Measurements from ENCODE around the gene NARF.
"Not testable (repeated sequence)": the region's sequence is repeated elsewhere in the genome, so short reads cannot be mapped to it uniquely, and the experiment has no call there.

The NARF gene

DNA sequence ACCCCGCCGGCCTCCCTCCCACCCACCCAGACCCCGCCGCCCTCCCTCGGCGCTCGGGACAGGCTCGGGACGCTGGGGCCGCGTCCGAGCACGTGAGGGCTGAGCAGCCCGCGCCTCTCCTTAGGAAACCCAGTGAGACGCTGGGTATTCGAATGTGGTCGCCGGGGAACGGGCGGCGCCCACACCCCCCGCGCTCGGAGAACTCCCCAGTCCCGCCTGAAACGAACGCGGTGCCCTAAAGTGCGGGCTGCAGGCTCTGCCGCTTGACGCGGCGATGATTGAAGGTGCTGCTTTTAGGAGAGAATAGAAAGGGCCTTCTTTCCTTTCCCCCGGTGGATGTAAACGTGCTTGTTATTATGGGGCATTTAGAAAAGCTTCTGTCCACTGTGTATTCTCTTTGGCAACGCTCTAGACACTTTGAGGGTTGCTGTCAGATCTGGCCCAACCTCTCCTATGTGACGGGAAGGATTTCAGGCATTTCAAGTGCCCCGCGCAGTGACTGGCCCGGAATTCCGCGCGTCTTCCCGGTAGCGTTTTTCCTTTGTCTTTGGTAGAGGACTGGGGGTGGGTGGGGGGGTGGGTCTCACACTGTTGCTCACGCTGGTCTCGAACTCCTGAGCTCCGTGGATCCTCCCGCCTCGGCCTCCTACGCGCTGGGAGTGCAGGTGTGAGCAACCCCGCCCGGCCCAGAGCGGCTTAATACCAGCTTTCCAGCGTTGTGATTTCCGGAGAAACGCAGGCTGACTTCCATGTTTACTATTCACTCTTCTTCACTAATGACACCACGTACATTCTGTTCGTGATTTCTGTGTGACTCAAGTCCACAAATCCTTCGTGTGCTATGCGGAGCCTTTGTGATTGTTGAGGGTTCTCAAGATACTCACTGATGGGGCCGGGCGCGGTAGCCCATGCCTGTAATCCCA lies 39.2 kb downstream of the NARF start:
- DNase-seq (ENCODE audit: low read depth in 2 of 2): peak in 1 of 2 donors; percentile 35

DNA sequence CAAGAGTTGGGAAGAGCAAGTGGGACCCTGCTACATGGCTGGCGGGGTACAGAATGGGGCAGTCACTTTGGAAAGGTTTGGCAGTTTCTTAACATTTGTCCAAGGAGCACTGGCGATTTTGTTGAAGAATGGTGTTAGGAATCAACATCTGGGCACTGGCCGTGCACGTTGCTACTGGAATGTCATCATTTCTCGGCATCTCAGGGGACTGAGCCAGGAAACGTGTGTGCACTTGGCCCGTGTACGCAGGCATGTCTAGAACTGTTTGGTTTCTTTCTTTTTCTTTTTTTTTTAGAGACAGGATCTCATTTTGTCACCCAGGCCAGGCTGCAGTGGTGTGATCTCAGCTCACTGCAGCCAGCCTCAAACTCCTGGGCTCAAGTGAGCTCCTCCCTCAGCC lies 43.7 kb downstream of the NARF start:
- DNase-seq (ENCODE audit: low read depth in 2 of 2): no peak

DNA sequence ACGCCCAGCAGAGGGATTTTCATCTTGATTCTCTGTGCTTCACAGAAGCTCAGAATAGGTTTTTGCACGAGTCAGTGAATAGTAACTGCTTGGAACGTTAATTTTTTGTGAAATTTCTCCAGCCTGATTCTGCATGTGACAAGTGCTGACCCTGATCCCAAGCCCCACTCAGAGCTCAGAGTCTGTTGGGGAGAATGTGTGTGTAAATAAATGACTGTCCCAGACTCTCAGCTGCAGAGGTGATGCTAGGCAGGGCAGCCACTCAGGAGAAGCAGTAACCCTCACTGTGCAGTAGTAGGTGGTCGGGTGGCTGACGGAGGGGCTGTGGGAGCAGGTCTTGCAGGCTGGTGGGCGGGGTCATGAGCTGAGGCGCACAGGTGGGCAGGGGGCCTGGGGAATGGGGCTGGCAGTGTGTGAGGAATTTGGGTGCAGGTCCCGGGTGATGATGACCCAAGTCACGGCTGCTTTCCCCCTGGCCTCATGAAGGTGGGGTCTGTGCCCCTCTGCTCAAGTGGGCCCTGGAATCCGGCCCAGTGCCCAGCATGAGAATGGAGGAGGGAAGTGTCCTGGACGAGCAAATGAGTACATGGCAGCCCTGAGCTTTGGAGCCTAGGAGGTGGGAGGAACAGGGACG lies 44.7 kb downstream of the NARF start:
- no peak for DNase-seq (ENCODE audit: low read depth in 2 of 2)

DNA sequence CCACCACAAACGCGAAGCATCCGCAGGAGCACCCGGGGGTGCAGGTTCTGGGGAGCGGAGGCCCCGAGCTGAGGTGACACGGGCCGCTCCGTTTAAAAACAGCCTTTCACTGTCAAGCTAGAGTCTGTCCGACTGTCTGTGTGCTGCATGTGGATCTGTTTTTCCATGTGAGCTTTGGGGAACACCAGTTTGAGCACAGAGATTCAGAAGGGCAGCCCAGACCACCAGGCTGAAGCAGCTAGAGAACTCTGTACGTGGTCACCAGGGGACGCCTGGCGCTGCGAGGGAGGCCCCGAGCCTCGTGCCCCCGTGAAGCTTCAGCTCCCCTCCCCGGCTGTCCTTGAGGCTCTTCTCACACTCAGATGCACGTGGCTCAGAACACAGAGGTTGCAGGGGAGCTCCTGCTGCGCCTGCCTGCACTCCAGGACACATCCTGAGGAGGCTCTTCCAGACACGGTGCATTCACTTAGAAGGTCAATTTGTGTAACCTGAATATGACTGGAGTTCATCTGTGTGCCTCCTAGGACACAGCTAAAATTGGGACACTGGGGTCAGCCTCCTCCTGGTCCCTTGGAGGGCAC lies 45.3 kb downstream of the NARF start:
- DNase-seq (ENCODE audit: low read depth in 2 of 2): no peak

DNA sequence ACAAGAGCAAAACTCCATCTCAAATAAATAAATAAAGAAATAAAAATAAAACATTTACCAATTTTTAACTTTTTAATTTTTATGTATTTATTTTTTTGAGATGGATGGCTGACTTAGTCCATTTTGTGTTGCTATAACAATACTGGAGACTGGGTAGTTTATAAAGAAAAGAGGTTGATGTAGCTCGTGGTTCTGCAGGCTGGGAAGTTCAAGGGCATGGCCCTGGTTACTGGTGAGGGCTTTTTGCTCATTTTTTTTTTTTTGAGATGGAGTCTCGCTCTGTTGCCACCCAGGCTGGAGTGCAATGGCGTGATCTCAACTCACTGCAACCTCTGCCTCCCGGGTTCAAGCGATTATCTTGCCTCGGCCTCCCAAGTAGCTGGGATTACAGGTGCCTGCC lies 46.8 kb downstream of the NARF start:
- DNase-seq (ENCODE audit: low read depth in 2 of 2): no peak

DNA sequence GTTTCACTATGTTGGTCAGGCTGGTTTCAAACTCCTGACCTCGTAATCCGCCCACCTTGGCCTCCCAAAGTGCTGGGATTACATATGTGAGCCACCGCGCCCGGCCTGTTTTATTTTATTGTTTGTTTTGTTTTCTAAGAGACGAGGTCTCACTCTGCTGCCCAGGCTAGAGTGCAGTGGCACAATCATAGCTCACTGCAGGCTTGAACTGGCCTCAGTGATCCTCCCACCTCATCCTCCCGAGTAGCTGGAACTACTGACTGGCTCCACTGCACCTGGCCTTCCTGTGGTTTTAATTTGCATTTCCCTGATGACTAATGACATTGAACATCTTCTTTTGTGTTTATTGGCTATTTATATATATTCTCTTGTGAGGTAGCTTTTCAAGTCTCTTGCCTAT lies 47.9 kb downstream of the NARF start:
- DNase-seq (ENCODE audit: low read depth in 2 of 2): not testable (repeated sequence)

DNA sequence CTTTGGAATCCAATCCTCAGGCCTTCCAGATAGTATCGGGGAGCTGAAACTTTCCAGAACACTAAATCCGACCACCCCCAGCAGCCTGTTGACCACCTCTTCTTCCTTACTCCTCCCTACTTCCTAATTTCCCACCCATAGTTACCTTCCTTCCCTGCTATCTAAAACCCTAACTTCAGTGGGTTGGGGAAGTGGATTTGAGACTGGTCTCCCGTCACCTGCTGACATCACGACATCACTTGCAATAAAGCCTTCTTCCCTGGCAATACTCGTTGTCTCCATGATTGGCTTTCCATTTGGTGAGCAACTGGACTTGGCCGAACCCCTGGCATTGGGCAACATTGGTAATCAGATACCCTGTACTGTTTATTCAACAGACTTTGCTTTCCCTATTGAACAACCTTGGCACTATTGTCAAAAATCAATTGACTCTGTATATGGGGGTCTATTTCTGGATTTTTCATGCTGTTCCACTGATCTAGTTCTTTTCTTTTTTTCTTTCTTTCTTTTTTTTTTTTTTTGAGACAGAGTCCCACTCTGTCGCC lies 49.2 kb downstream of the NARF start:
- DNase-seq (ENCODE audit: low read depth in 2 of 2): no peak

DNA sequence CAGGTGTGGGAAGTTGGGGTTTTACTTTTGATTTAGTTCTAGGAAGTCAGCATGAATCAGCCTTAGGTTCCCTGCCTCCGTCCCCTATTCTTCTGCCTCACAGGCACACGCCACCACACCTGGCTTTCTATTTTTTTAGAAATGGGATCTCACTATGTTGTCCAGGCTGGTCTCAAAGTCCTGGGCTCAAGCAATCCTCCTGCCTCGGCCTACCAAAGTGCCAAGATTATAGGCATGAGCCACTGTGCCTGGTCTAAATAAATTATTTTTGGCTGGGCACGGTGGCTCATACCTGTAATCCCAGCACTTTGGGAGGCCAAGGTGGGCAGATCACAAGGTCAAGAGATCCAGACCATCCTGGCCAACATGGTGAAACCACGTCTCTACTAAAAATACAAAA lies 53.1 kb downstream of the NARF start:
- DNase-seq (ENCODE audit: low read depth in 2 of 2): not testable (repeated sequence)

DNA sequence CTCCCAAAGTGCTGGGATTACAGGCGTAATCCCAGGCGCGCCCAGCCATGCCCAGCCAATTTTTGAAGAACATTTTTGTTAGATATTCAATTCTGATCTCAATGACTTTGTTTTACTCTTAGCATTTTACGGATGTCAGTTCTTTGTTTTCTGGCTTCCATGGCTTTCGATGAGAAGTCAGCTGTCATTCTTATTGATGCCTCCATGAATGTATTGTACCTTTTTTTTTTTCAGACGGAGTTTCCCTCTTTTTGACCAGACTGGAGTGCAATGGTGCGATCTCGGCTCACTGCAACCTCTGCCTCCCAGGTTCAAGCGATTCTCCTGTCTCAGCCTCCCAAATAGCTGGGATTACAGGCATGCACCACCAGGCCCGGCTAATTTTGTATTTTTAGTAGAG lies 55.3 kb downstream of the NARF start:
- DNase-seq (ENCODE audit: low read depth in 2 of 2): not testable (repeated sequence)

DNA sequence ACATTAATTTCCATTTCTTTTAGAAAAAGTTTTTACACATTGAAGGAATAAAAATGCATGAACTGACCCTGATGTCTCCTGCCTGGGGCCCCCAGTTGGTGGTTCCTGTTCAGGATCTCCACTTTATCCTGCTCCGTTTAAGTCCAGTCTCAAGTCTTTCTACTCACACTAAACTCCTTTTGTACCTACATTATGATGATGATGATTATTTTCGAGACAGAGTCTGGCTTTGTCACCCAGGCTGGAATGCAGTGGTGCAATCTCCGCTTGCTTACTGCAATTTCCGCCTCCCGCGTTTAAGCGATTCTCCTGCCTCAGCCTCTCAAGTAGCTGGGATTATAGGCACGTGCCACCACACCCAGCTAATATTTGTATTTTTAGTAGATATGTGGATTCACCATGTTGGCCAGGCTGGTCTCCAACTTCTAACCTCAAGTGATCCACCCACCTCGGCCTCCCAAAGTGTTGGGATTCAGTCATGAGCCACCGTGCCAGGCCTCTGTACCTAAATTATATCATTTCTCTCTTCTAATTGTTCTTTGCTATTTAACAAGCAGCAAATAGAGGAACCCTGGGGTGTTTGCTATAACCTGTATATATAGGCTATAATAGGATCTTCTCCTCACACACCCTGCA lies 58.8 kb downstream of the NARF start:
- DNase-seq (ENCODE audit: low read depth in 2 of 2): no peak

DNA sequence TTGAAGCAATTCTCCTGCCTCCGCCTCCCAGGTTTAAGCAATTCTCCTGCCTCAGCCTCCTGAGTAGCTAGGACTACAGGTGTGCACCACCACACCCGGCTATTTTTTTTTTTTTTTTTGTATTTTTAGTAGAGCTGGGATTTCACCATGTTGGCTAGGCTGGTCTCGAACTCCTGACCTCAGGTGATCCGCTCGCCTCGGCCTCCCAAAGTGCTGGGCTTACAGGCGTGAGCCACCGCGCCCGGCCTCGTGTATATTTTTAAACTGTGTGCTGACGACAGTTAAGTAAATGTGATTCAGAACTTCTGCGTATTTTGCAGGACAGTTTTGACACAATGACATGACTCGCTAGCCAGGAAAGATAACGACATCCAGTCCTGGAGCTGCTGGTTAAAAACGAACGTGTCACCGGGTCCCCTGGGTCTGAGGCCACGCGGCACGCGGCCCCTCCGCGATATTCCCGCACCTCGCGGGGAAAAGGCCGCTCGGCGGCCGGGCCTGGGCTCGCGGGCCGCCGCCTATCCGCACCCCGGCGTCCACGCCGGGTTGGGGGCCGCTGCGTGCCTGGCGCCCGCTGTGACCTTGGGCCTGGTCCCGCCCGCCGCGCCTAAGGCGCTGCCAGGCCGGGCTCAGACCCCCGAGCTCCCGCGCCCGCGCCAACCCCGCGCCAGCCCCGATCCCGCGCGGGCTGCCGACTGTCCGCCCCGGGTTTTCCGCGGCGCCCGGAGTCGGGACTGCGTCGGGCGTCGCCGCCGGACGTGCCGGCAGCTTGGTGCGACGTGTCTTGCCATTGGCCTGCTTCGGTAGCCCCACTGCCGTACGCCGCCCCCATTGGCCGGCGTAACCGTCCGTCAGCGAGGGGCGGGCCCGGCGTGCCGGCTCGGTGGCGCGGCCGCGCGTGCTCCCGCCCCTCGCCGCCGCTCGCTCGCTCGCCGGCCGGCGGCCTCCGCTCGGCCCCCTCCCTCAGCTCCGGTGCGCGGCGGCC lies 60.6 kb downstream of the NARF start, which contains the start of gene FOXK2:
Gene FOXK2, plus strand, starts transcription at position 907 of the 985 bp plus-strand sequence. CDS start 157 bp downstream, outside the sequence.
- DNase-seq (ENCODE audit: low read depth in 2 of 2): peak; percentile 78 to 91

DNA sequence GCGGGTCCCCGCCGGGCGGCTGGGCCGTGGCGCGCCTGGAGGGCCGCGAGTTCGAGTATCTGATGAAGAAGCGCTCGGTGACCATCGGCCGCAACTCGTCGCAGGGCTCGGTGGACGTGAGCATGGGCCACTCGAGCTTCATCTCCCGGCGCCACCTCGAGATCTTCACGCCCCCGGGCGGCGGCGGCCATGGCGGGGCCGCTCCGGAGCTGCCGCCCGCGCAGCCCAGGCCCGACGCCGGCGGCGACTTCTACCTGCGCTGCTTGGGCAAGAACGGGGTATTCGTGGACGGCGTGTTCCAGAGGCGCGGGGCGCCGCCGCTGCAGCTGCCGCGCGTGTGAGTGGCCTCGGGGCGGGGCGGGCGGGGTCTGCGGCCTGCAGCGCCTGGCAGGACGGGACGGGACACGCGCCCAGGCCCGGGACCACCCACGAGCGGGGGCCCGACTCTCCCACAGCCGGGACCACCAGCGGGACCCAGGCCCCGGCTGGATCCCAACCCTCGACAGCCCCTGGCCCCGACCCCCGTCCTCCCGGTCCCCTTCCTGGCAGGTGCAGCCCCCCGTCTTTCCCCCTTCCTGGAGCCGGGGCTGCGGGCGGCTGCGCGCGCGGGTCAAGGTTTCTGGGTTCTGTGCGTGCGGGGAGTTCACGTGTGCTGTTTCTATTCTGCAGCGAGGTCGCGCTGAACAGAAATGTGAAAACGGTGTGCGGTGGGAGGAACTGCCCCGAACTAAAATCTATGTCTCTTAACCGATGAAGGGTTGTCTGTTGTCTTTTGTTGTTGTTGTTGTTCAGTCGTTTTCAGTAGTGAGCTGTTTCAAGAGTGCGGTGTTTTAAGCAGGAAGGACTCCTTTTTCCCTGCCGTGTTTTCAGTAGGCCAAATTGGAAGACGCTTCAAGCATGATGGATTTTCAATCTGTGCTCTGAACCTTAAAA lies 61.7 kb downstream of the NARF start:
- DNase-seq (ENCODE audit: low read depth in 2 of 2): peak in 1 of 2 donors; percentile 25

DNA sequence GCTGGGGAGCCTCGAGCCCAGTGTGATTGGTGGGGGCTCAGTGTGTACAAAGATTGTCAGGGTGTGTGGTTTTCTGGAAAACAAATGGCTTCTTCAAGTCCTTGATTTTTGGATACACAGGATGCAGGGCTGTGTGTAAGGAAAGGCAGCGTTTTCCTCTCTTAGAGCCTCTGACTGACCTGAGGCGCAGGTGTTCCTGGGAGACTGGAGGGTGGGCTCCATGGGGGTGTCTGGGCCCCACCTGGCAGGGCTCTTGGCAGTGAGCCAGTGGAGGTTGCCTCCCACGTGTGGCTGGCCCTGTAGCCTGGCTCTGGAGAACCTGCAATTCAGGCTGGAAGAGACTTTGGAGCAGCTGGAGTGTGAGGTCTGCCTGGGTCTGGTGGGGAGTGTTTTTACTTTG lies 66.0 kb downstream of the NARF start:
- no peak for DNase-seq (ENCODE audit: low read depth in 2 of 2)

DNA sequence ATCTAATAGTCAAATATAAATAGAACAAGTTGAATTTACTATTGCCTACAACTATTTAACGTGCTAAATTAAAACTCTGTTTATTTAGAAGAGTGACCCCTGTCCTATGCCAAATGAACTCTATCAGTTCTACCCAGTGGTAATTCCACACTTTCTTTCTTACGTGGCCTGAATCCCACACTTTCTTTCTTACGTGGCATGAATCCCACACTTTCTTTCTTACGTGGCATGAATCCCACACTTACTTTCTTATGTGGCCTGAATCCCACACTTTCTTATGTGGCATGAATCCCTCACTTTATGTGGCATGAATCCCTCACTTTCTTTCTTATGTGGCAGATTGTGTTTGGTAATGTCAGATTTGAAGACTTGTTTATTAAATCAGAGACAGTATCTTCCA lies 67.2 kb downstream of the NARF start:
- no peak for DNase-seq (ENCODE audit: low read depth in 2 of 2)

DNA sequence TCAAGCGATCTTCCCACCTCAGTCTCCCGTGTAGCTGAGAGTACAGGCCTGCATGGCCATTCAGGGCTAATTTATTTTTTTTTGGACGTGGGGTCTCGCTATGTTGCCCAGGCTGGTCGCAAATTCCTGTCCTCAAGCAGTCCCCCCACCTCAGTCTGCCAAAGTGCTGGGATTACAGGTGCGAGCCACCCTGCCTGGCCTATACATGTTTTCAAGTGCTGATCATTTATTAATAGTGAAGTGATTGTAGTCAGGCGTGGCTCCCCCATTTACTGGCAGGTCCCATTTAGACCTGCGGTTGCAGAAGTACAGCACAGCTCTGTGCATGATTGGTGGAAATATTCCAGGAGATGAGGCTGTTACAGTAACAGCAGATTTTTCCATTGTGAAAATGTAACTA lies 69.4 kb downstream of the NARF start:
- no peak for DNase-seq (ENCODE audit: low read depth in 2 of 2)

DNA sequence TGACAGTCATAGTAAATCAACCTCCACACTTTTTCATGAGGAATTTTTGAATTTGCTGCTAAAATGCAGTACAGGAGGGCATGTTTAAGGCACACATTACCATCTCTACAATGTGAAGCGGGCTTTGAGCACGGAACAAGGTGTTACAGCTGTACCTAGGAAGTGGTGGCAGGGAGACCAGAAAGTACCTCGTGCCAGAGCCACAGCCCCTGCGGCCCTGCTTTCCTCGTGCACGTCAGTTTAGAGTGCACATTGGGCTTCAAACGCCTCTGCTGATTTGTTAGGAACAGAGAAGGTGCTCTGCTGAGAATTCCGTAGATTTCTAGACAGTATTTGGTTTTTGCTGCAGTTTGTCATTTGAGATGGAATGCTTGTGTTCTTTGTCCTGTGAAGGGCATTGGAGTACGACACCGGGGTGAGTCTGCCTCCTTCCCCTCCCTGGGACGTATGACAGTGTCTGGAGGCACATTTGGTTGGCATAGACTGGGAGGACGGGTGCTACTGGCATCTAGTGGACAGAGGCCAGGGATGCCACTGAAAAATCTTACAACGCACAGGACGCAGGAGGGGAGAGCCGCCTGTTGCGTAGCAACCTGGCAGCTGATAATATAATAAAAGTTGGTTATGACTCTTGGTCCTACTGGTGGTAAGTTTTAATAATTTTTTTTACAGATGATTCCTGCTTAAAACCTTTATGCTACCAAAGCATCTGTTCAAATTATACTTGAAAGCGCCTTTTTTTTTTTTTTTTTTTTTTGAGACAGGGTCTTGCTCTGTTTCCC lies 70.1 kb downstream of the NARF start:
- no peak for DNase-seq (ENCODE audit: low read depth in 2 of 2)

DNA sequence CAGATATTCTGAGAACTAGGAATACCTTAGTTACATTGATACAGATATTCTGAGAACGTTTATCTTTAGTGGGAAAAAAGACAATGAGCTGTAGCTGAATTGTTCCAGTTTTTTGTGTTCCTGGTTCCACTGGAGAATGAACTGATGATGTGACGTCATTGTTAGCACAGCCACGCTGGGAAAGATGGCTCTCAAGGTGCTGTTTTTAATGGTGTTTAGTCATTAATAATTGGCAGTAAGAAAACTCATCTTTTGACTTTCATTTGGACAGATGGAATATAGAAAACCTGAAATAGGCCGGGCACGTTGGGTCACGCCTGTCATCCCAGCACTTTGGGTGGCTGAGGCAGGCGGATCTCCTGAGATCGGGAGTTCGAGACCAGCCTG lies 71.4 kb downstream of the NARF start:
- DNase-seq (ENCODE audit: low read depth in 2 of 2): no peak

DNA sequence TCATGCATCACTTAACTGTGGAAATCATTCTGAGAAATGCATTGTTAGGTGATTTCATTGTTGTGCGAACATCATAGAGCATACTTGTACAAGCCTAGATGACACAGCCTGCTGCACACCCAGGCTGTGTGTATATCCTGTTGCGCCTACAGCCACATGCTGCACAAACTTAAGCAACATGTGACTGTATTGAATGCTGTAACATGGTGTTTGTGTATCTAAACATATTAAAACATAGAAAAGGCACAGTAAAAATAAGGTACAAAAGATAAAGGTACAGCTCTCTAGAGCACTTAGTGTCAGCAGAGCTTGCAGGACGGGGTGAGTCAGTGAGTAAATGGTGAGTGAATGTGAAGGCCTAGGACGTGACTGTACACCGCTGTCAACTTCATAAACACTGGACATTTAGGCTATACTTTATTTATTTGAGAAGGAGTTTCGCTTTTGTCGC lies 72.9 kb downstream of the NARF start:
- DNase-seq (ENCODE audit: low read depth in 2 of 2): no peak

DNA sequence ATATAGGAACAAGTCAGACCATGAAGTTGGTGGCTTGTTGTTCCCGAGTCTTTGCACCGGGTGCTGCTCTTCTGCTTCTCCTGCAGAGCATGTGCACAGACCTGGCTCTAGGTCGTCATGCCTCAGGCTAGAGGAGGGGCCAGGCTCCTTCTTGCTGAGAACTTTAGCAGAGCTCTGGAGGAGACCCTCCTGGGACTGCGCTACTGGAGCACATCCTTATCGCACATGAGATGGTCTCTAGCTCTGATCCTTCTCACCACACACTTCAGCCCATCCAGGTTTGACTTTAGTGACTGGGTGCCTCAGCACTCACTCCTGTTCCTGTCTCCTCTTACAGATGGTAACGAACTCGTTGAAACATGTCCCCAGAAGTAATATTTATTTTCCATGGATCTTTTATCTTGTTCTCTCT lies 75.9 kb downstream of the NARF start:
- no peak for DNase-seq (ENCODE audit: low read depth in 2 of 2)
